Adipocyte (in vitro differentiated cells): ENCODE results near the gene ADGRL3.

Source experiments
- DNase-seq: peaks from one replicate; pipeline ENCODE4 v3.0.0-alpha.2; 2015; ENCODE audit warnings: low read depth
- H3K27me3 ChIP-seq: replicated peaks from 2 replicates; pipeline ENCODE4 v1.7.0; 2013; ENCODE audit warnings: mild to moderate bottlenecking, low read length, moderate library complexity; ENCODE audit not compliant: control insufficient read depth, insufficient read depth
- H3K36me3 ChIP-seq: 2 replicates; pipeline ENCODE4 v1.7.0; 2013; ENCODE audit warnings: low read length, mild to moderate bottlenecking, moderate library complexity; ENCODE audit not compliant: control insufficient read depth, insufficient read depth, severe bottlenecking
- H3K4me1 ChIP-seq: 2 replicates; pipeline ENCODE4 v1.7.0; 2013; ENCODE audit warnings: mild to moderate bottlenecking, low read length, moderate library complexity; ENCODE audit not compliant: control insufficient read depth, insufficient read depth
- H3K4me3 ChIP-seq: 2 replicates; pipeline ENCODE4 v1.7.0; 2013; ENCODE audit warnings: mild to moderate bottlenecking, low read length, moderate library complexity
- H3K9ac ChIP-seq: 2 replicates; pipeline ENCODE4 v1.7.0; 2013; ENCODE audit warnings: mild to moderate bottlenecking, low read length, moderate library complexity
- H3K9me3 ChIP-seq: 2 replicates; pipeline ENCODE4 v1.7.0; 2013; ENCODE audit warnings: mild to moderate bottlenecking, low read length, moderate library complexity; ENCODE audit not compliant: control insufficient read depth

ADGRL3 gene

GRCh38 chr4:62006108-62006507 lies 806.0 kb downstream of the ADGRL3 start:
- H3K9me3 ChIP-seq, result no peaks in the 10 kb centered on the region
- H3K27me3 ChIP-seq, result no peaks in the 10 kb centered on the region
- no peaks in the 10 kb centered on the region for H3K4me1 ChIP-seq
- H3K4me3 ChIP-seq, result no peak overlapping the region
- H3K9ac ChIP-seq, result no peak overlapping the region
- DNase-seq, result no peak
- H3K36me3 ChIP-seq, result no peaks in the 10 kb centered on the region

- no peaks in the 10 kb centered on the region for H3K9me3 ChIP-seq
- no peaks in the 10 kb centered on the region for H3K4me1 ChIP-seq
- H3K4me3 ChIP-seq, result no peak overlapping the region
- no peak overlapping the region for H3K9ac ChIP-seq
- peak; percentile 1 for DNase-seq
- no peaks in the 10 kb centered on the region for H3K27me3 ChIP-seq
- no peaks in the 10 kb centered on the region for H3K36me3 ChIP-seq
Observed at GRCh38 chr4:62015043-62015739, 815.1 kb downstream of the ADGRL3 start.

GRCh38 chr4:62018537-62018936 lies 818.4 kb downstream of the ADGRL3 start:
- H3K36me3 ChIP-seq, result no peaks in the 10 kb centered on the region
- DNase-seq, result no peak
- no peaks in the 10 kb centered on the region for H3K9me3 ChIP-seq
- no peaks in the 10 kb centered on the region for H3K27me3 ChIP-seq
- H3K4me3 ChIP-seq, result no peak overlapping the region
- H3K4me1 ChIP-seq, result no peaks in the 10 kb centered on the region
- no peak overlapping the region for H3K9ac ChIP-seq

GRCh38 chr4:62023633-62024032 lies 823.5 kb downstream of the ADGRL3 start:
- Histone ChIP-seq H3K9me3 (no peaks in the 10 kb centered on the region), H3K4me3 (no peak overlapping the region), H3K9ac (no peak overlapping the region), H3K27me3 (no peaks in the 10 kb centered on the region), H3K4me1 (no peaks in the 10 kb centered on the region), H3K36me3 (no peaks in the 10 kb centered on the region)
- DNase-seq, result no peak

- Histone ChIP-seq H3K9me3 (no peaks in the 10 kb centered on the region), H3K4me1 (no peaks in the 10 kb centered on the region), H3K36me3 (no peaks in the 10 kb centered on the region), H3K27me3 (no peaks in the 10 kb centered on the region), H3K4me3 (no peak overlapping the region), H3K9ac (no peak overlapping the region)
- no peak for DNase-seq
Observed at GRCh38 chr4:62028745-62029144, 828.6 kb downstream of the ADGRL3 start.

- DNase-seq, result no peak
- no peak overlapping the region for H3K9ac ChIP-seq
- no peaks in the 10 kb centered on the region for H3K4me1 ChIP-seq
- H3K4me3 ChIP-seq, result no peak overlapping the region
- H3K27me3 ChIP-seq, result no peaks in the 10 kb centered on the region
- no peaks in the 10 kb centered on the region for H3K36me3 ChIP-seq
- H3K9me3 ChIP-seq, result no peaks in the 10 kb centered on the region
Observed at GRCh38 chr4:62030958-62031357, 830.8 kb downstream of the ADGRL3 start.

- no peak overlapping the region for H3K4me3 ChIP-seq
- H3K9ac ChIP-seq, result no peak overlapping the region
- no peaks in the 10 kb centered on the region for H3K36me3 ChIP-seq
- DNase-seq, result no peak
- no peaks in the 10 kb centered on the region for H3K27me3 ChIP-seq
- no peaks in the 10 kb centered on the region for H3K9me3 ChIP-seq
- H3K4me1 ChIP-seq, result no peaks in the 10 kb centered on the region
Observed at GRCh38 chr4:62037571-62037970, 837.4 kb downstream of the ADGRL3 start.

GRCh38 chr4:62051332-62051731 lies 851.2 kb downstream of the ADGRL3 start:
- Histone ChIP-seq H3K9ac (no peak overlapping the region), H3K9me3 (no peaks in the 10 kb centered on the region), H3K4me3 (no peak overlapping the region), H3K27me3 (no peaks in the 10 kb centered on the region), H3K4me1 (no peaks in the 10 kb centered on the region), H3K36me3 (no peaks in the 10 kb centered on the region)
- no peak for DNase-seq

GRCh38 chr4:62053974-62054373 lies 853.8 kb downstream of the ADGRL3 start:
- peak; percentile 17 for DNase-seq
- Histone ChIP-seq H3K36me3 (no peaks in the 10 kb centered on the region), H3K4me1 (no peaks in the 10 kb centered on the region), H3K27me3 (no peaks in the 10 kb centered on the region), H3K4me3 (no peak overlapping the region), H3K9ac (no peak overlapping the region), H3K9me3 (no peaks in the 10 kb centered on the region)

- no peak overlapping the region for H3K4me3 ChIP-seq
- H3K9ac ChIP-seq, result no peak overlapping the region
- H3K36me3 ChIP-seq, result no peaks in the 10 kb centered on the region
- no peaks in the 10 kb centered on the region for H3K9me3 ChIP-seq
- no peaks in the 10 kb centered on the region for H3K27me3 ChIP-seq
- no peaks in the 10 kb centered on the region for H3K4me1 ChIP-seq
- DNase-seq, result no peak
Observed at GRCh38 chr4:62057031-62057430, 856.9 kb downstream of the ADGRL3 start.

GRCh38 chr4:62058571-62058970 lies 858.4 kb downstream of the ADGRL3 start:
- Histone ChIP-seq H3K4me1 (no peaks in the 10 kb centered on the region), H3K27me3 (no peaks in the 10 kb centered on the region), H3K4me3 (no peak overlapping the region), H3K36me3 (no peaks in the 10 kb centered on the region), H3K9me3 (no peaks in the 10 kb centered on the region), H3K9ac (no peak overlapping the region)
- no peak for DNase-seq

- H3K9me3 ChIP-seq, result no peaks in the 10 kb centered on the region
- no peak for DNase-seq
- H3K4me1 ChIP-seq, result no peaks in the 10 kb centered on the region
Observed at GRCh38 chr4:62070291-62070852, 870.2 kb downstream of the ADGRL3 start.

More at GRCh38 chr4:62070291-62070852, 870.2 kb downstream of the ADGRL3 start:
- H3K9ac ChIP-seq, result no peak overlapping the region
- H3K4me3 ChIP-seq, result no peak overlapping the region
- H3K27me3 ChIP-seq, result no peaks in the 10 kb centered on the region
- H3K36me3 ChIP-seq, result no peaks in the 10 kb centered on the region
